SH-SY5Y (cell line): ENCODE data around the gene BGN.

Experiments used
- GATA2 ChIP-seq: IDR thresholded peaks from 2 replicates; pipeline ENCODE4 v1.6.1; 2011; ENCODE audit warnings: mild to moderate bottlenecking, low read depth, low read length
- GATA3 ChIP-seq: IDR thresholded peaks from 2 replicates; pipeline ENCODE4 v1.6.1; 2011; ENCODE audit warnings: low read depth, mild to moderate bottlenecking, low read length, moderate library complexity

Gene BGN

GRCh38 chrX:153469811-153470410 is 24.9 kb upstream of the BGN start:
- TF ChIP-seq GATA2: no peak
- no peak for TF ChIP-seq GATA3

GRCh38 chrX:153470411-153471363 is 24.1 kb upstream of the BGN start, which contains the start of gene HAUS7:
TSS of gene HAUS7 (minus strand) at chrX:153470576. CDS start at chrX:153470557, 19 bp downstream.
- TF ChIP-seq GATA3 (no peak), GATA2 (no peak)

GRCh38 chrX:153471663-153472280 is 23.0 kb upstream of the BGN start:
- no peak for TF ChIP-seq GATA2
- TF ChIP-seq GATA3: no peak

GRCh38 chrX:153473126-153473525 is 21.7 kb upstream of the BGN start:
- TF ChIP-seq GATA3 (no peak), GATA2 (no peak)

GRCh38 chrX:153474266-153474665 is 20.5 kb upstream of the BGN start:
- TF ChIP-seq GATA2: no peak
- no peak for TF ChIP-seq GATA3

- TF ChIP-seq GATA3: no peak
- no peak for TF ChIP-seq GATA2
Observed at GRCh38 chrX:153474718-153475117, 20.1 kb upstream of the BGN start.

GRCh38 chrX:153475271-153475670 is 19.5 kb upstream of the BGN start:
- TF ChIP-seq GATA3 (no peak), GATA2 (no peak)

- no peak for TF ChIP-seq GATA3
- no peak for TF ChIP-seq GATA2
Observed at GRCh38 chrX:153475751-153476281, 19.0 kb upstream of the BGN start.

GRCh38 chrX:153476666-153477363 is 18.0 kb upstream of the BGN start:
- TF ChIP-seq GATA2 (no peak), GATA3 (no peak)

GRCh38 chrX:153477364-153477857 is 17.4 kb upstream of the BGN start:
- TF ChIP-seq GATA3 (no peak), GATA2 (no peak)

- TF ChIP-seq GATA3 (no peak), GATA2 (no peak)
Observed at GRCh38 chrX:153477901-153478300, 16.9 kb upstream of the BGN start.

GRCh38 chrX:153478746-153479145 is 16.0 kb upstream of the BGN start:
- TF ChIP-seq GATA2 (no peak), GATA3 (no peak)

- TF ChIP-seq GATA3 (no peak), GATA2 (no peak)
Observed at GRCh38 chrX:153481043-153481442, 13.7 kb upstream of the BGN start.
